Upper lobe of right lung (tissue), 1 donor: ENCODE measurements around the gene TNFSF10. TPM values are rescaled to one million over a fixed set of nuclear protein-coding genes. Genes with fewer than 3 reads are reported as not detected.

Source experiments
- ATAC-seq: fragments of 200-7000 bp; cut with Tn5 transposase; one replicate; pipeline ENCODE4 v1.9.1; 2020; ENCODE audit warnings: mild to moderate bottlenecking, moderate library complexity
- DNase-seq: peaks from one replicate; pipeline ENCODE4 v3.0.0-alpha.2; 2020
- H3K27ac ChIP-seq: fragments of 200-600 bp; one replicate; pipeline ENCODE4 v1.8.0; 2022
- H3K27me3 ChIP-seq: fragments of 200-600 bp; one replicate; pipeline ENCODE4 v1.8.0; 2022; ENCODE audit warnings: mild to moderate bottlenecking
- H3K36me3 ChIP-seq: fragments of 200-600 bp; one replicate; pipeline ENCODE4 v1.8.0; 2022
- H3K4me1 ChIP-seq: fragments of 200-600 bp; one replicate; pipeline ENCODE4 v1.8.0; 2022
- H3K4me3 ChIP-seq: fragments of 200-600 bp; one replicate; pipeline ENCODE4 v1.8.0; 2022; ENCODE audit warnings: mild to moderate bottlenecking
- H3K9me3 ChIP-seq: fragments of 200-600 bp; one replicate; pipeline ENCODE4 v1.8.0; 2022
- intact Hi-C: fragments of 100-400 bp; cut with DNase I; formaldehyde crosslinking; loops from one replicate; pipeline ENCODE4 v1.11.0; 2022
- total RNA-seq: library from RNA; stranded (reverse); fragmentation: NEBNext Ultra II Directional; extraction: Animal tissue kit (Norgen Biotek cat#: 25700); gene quantifications from one replicate; pipeline ENCODE4 v1.2.1, GENCODE V29; 2021
- TF ChIP-seq, protein P1 (sequence below): fragments of 200-600 bp; IDR thresholded peaks from one replicate; pipeline ENCODE4 v1.8.0; 2022; ENCODE audit warnings: antibody characterized with exemption
- donor health status: DM: no; HTN: yes; CAD: no; lungs with severe emphysema.

The TNFSF10 gene
- total RNA-seq, 1 donor from 2014 or later: 140 TPM

DNA sequence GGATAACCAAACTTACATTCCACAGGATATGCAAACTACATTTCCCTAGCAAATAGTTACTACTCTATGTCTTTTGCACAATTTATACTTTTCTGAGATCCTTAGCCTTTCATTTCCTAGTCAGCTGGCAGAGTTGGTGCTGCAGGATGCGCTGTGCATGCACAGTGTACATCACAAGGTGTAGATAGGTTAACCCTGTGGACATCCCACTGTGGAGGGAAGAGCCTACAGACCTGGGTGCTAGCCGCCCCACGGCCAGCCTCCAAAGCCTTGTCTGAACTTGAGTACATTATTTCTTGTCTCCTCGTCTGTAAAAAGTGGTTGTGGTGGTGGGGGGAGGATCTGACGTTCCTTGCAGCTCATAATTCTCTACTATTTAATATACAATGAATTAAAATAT, 3.5 kb downstream of the TNFSF10 start:
- Histone ChIP-seq H3K27ac (peak overlapping the region; percentile 93), H3K36me3 (peaks cover 7% of the 10 kb centered on the region), H3K27me3 (no peaks in the 10 kb centered on the region), H3K4me3 (peak overlapping the region; percentile 69), H3K9me3 (no peaks in the 10 kb centered on the region), H3K4me1 (peaks cover 62% of the 10 kb centered on the region)
- ATAC-seq (no peak), DNase-seq (no peak)
- TF ChIP-seq, protein P1, sequence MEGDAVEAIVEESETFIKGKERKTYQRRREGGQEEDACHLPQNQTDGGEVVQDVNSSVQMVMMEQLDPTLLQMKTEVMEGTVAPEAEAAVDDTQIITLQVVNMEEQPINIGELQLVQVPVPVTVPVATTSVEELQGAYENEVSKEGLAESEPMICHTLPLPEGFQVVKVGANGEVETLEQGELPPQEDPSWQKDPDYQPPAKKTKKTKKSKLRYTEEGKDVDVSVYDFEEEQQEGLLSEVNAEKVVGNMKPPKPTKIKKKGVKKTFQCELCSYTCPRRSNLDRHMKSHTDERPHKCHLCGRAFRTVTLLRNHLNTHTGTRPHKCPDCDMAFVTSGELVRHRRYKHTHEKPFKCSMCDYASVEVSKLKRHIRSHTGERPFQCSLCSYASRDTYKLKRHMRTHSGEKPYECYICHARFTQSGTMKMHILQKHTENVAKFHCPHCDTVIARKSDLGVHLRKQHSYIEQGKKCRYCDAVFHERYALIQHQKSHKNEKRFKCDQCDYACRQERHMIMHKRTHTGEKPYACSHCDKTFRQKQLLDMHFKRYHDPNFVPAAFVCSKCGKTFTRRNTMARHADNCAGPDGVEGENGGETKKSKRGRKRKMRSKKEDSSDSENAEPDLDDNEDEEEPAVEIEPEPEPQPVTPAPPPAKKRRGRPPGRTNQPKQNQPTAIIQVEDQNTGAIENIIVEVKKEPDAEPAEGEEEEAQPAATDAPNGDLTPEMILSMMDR: no peak
- intact Hi-C loops: loop anchor here (10.0 kb wide), 1 partner anchor 75 kb away; no protein-coding TSS in a partner anchor

- H3K36me3 ChIP-seq: peaks cover 13% of the 10 kb centered on the region
- intact Hi-C loops: loop anchor here (10.0 kb wide), 1 partner anchor 76 kb away; no protein-coding TSS in a partner anchor
- H3K27me3 ChIP-seq: no peaks in the 10 kb centered on the region
- H3K4me3 ChIP-seq: peak overlapping the region; percentile 69
- H3K9me3 ChIP-seq: no peaks in the 10 kb centered on the region
- H3K4me1 ChIP-seq: peaks cover 66% of the 10 kb centered on the region
- H3K27ac ChIP-seq: peak overlapping the region; percentile 93
- no peak for DNase-seq
- TF ChIP-seq, protein P1: no peak
- no peak for ATAC-seq
These were observed 4.1 kb downstream of the TNFSF10 start for GRCh38 chr3:172518929-172519640.

DNA sequence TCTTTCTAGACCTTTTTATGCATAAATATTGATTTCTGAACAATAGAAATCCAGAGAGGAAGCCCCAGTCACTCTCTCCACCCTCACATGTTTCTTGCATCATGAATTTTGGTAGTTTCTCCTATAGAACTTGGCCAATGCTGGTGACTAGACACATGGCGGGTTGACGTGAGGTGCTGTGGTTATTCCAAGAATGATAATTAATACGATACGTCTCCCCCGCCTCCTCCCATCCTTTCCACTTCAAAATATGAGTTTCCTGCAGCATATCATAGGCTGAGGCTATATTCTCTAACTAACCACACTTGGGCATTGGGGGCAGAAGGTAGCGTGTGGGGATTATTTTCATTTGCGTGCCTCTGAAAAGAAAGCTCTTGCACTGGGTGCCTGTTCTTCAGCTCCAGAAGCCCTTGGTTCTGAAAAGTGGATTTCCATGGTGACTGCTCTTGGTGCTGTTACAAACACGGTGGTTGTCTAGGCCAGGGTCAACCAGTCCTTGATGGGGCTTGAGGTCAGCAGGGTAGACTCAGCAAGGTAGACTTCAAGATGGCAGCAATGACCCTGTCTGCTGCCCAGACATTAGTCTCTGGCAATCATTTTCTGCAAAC, 5.3 kb downstream of the TNFSF10 start:
- Histone ChIP-seq H3K36me3 (peaks cover 24% of the 10 kb centered on the region), H3K4me1 (peaks cover 71% of the 10 kb centered on the region), H3K27ac (peak overlapping the region; percentile 93), H3K9me3 (no peaks in the 10 kb centered on the region), H3K27me3 (no peaks in the 10 kb centered on the region), H3K4me3 (peak overlapping the region; percentile 69)
- no peak for DNase-seq
- peak; percentile 24 for ATAC-seq
- TF ChIP-seq, protein P1: no peak
- intact Hi-C loops: loop anchor here (10.0 kb wide), 1 partner anchor 77 kb away; no protein-coding TSS in a partner anchor

- ATAC-seq: peak; percentile 71
- H3K4me3 ChIP-seq: no peak overlapping the region
These were observed 6.7 kb downstream of the TNFSF10 start for GRCh38 chr3:172516318-172517214.

More at GRCh38 chr3:172516318-172517214, 6.7 kb downstream of the TNFSF10 start:
- Histone ChIP-seq H3K4me1 (peaks cover 81% of the 10 kb centered on the region), H3K36me3 (peaks cover 37% of the 10 kb centered on the region), H3K9me3 (no peaks in the 10 kb centered on the region), H3K27me3 (no peaks in the 10 kb centered on the region), H3K27ac (peak overlapping the region; percentile 93)
- TF ChIP-seq, protein P1: no peak
- no peak for DNase-seq
- intact Hi-C loops: loop anchor here (10.0 kb wide), 1 partner anchor 78 kb away; no protein-coding TSS in a partner anchor
